ENCODE data around the gene P2RX2. TPM values are rescaled to one million over a fixed set of nuclear protein-coding genes. Genes with fewer than 3 reads are reported as not detected.

P2RX2 gene
- total RNA-seq, 1 donor from 2014 or later, result not detected

DNA sequence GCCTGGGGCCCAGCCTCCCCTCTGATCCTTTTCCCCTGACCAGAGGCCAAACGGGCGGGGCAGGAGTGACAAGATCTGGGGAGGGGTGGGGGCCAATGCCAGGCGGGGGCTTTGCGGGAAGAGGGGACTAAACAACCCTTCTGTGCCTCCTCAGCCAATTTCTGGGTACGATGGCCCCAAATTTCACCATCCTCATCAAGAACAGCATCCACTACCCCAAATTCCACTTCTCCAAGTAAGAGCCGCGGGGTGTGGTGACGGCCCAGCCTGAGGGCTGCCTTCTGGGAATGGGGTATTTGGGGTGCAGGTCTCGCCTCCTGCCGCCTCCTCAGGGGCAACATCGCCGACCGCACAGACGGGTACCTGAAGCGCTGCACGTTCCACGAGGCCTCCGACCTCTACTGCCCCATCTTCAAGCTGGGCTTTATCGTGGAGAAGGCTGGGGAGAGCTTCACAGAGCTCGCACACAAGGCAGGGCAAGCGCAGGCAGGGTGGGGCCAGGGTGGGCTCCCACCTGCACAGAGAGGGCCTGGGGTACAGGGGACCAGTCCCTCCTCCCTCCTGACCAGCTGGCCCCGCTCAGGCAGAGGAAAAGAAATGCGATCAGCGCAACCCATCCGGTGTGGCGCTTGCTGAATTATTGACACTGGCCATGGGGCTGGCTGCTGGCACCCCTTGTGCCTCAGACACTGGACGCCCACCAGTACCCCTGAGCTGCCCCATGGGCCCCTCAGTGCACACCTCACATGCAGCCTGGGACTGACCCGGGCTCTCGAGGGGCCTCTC is 1.7 kb downstream of the P2RX2 start:
- DNase-seq, result no peak

- DNase-seq, result no peak
These were observed 2.5 kb downstream of the P2RX2 start for GRCh38 chr12:132620899-132621656.

DNA sequence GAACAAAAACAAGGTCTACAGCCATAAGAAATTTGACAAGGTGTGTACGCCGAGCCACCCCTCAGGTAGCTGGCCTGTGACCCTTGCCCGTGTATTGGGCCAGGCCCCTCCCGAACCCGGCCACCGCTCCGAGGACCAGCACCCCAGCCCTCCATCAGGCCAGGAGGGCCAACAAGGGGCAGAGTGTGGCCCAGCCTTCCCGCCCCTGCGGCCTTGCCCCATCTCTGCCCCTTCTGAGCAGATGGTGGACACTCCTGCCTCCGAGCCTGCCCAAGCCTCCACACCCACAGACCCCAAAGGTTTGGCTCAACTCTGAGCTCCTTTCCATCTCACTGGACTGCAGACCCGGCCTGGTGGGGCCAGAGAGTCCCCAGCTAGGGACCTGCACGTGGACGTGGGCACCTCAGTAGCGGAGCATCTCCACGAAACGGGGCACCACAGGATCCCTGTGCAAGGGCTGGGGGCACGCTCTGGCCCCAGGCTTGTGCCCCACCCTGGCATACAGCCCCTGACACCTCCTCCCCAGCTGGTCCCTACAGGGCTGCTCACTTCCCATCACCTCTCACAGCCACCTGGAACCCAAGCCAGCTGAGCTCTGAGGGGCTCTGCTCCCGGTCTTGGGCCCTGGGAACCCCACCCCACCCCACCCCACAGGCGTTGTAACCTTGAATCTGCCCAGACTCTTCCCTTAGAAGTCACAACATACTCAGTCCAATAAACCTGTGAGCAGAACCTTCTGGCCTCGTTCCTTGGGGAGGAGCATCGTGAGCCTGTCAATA is 3.3 kb downstream of the P2RX2 start:
- DNase-seq, result no peak

DNA sequence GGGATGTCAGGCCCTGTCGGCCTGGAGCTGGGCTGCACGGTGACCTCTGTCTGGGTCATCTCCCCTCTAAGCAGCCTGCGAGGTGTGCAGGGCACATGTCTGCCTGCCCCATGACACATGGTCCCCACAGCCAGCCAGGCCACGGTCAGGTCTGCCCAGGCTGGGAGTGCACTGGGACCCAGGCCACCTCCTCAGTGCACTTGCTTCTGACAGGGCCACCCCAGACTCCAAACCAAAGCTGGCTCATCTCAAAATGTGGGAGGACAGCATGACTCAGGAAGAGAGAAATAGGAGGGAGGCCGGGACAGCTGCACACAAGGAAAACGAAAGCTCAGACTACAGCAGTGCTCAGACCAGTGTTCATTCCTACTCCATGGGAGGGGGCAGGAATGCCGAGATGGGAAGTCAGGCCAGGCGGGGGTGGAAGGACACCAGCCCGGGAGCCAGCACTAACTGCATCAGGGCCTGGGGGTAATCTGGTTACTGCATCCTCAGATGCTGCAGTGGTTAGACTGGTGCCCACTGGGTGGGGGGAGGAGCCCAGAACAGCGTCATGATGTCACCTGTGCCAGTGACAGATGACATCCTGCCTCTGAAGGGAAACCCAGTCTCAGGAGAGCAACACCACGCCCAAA is 4.0 kb downstream of the P2RX2 start:
- DNase-seq, result peak; percentile 44

GRCh38 chr12:132623072-132623869 is 4.7 kb downstream of the P2RX2 start:
- no peak for DNase-seq

DNA sequence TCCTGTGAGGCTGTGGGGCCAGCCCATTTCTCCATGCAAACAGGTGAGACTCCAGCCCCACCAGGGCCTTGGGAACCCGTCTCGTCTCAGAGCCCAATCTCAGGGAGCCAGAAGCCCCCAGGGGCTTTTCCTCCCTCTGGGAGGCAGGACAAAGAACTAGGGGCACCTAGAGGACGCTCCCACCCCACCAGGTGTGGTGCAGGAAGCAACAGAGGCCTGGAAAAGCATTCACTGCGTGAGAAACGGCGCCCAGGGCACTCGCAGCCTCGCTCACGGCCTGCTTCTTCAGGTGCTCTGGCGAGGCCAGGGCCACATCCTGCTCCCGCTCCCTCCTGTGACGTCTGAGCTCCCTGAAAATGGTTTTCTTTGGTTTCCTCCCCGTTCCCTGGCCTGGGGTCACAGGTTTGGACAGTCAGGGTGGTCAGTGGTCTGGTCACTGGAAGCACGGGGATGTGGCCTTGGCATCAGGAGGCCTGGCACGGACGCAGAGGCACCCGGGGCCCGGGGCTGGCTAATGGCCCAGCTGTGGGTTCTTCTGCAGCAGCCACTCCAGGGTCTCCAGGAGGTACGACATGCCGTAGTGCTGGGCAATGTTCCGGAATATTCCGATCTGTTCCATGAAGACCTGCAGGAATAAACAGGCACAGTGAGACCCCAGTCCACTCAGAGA is 5.7 kb downstream of the P2RX2 start:
- DNase-seq, result no peak

GRCh38 chr12:132624910-132625630 is 6.5 kb downstream of the P2RX2 start:
- DNase-seq, result no peak

DNA sequence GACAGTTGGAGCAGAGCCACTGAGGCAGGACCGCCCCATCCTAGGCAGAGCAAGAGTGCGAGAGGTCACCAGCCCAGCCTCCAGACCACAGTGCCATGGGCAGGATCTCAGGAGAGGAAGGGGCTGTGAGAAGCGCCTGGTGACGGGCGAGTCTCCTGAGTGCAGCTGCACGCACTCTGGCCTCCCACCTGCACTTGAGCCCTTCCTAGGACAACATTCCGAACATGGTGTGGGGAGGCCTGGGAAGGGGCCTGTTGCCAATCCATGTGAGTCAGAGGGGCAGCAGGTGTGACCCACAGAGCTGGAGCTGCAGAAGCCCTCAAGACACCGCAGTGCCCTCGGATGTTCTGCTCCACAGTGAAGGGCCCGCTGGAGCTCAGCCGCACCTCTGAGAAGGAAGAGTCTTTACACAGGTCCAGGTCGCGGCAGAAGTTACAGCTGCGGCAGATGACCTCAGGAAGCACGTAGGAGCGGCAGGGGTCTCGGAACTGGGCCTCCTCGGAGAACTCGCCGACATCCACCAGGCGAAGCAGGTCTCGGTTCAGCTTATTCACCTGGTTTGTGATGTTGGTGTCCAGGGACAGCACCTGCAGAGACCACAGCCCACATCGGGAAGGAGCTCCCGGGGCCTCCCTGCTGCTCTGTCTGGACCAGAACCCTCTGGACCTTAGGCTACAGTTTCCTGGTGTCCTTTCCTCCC is 7.3 kb downstream of the P2RX2 start:
- no peak for DNase-seq

GRCh38 chr12:132629330-132629729 is 10.8 kb downstream of the P2RX2 start:
- no peak for DNase-seq

- no peak for DNase-seq
These were observed 12.1 kb downstream of the P2RX2 start for GRCh38 chr12:132630672-132631071.

DNA sequence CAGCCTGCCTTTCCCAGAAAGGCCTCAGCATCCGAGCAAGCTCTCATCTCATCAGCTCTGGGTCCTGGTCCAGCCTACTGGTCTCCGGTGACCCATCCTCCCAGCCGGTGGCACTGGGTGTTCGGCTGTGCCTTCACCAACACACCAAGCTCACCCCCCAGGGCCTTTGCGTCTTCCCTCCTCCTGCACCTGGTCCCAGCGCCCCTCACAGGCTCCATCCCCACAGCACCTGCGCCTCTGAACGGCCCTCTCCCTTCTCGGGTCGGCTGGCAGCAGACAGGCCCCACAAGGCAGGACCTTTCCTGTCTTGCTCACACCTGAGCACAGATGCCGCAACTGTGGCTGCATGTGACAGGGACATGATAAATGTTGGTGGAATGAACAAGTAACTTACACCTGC is 13.1 kb downstream of the P2RX2 start:
- DNase-seq, result no peak

DNA sequence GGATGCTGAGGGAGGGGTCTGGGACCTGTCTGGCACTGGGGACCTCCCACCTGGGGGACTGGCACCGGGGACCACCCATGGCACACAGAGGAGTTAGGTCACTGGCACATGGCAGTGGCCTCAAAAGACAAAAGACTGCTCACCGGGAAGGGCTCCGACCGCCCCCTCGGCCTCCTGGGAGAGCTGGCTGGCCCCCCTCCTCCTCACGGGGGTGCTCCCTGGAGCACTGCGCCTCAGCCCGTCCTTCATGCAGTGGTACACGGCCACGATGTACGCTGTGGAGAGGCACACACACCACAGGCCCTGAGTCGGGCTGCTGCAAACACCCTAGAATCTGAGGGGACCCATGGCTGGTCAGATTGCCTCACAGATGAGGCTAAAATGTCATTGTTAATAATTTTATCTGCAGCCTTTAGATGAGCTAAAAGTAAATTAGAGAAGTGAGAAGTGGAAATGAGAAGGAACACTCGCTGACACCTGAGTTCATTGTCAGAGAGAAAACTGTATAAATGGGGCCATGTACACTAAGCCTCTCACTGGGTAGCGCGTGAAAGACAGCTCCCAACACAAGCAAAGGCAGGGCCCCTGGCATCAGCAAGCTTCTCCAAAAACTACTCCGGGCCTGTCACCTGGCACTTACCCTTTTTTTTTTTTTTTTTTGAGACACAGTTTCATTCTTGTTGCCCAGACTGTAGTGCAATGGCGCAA is 14.1 kb downstream of the P2RX2 start:
- DNase-seq, result no peak

DNA sequence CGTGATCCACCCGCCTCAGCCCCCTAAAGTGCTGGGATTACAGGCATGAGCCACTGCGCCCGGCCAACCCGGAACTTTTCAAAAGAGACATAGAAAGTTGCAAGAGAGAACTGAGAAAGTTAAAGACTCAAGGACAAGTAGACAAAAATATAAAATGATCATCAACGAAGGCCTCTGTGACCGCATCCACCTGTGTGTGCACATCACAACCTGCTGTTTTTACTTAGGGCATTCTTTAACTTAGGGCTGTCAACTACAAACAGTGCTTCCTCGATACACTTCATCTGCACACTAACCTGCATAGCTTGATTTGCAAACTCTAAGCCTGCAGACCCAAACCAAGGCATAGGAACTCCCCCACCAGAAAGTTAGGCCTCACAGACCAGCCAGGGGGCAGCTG is 14.8 kb downstream of the P2RX2 start:
- no peak for DNase-seq

DNA sequence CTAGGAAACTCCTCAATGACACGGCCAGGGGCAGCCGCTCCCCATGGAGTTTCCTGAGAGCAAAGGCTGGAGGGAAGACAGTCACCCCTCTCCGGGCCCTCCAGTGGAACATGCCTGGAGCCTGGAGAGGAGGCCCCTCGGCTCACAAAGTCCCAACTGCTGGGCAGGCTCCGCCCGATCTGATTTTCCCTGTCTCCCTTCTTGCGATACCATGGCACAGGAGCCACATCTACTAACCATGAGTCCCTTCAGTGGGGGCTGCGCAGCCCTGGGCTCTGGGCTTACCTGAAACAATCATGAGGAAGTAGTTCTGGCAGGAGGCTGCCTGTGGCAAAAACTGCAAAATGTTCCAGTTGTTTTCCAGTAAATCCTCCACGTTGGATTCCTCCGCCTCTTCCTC is 15.3 kb downstream of the P2RX2 start:
- DNase-seq, result no peak

DNA sequence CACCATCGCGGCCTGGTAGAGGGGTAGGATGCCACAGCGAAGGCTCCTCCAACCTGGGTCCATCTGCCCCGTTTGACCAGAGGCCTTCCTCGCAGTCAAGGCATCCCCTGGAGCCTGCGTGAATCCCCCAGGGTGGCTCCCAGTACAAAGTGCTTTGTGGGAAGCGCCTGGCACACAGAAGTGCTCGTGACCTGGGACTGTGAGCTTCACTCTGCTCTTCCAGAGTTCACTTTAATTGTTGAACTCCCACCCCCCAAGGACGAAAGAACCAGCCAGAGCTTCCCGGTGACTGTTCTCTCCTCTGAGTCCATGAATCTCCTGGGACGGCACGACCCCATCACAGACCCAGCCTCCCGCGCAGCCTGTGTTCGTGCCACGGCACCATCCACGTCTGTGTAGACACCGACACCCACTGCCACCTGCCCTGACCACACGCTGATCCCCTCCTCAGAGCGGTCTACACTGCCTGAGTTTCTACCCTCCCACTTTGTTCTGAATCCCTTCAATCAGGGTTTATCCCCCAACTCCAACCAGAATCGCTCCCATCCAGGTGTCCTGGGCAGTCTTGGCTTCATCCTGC is 15.9 kb downstream of the P2RX2 start:
- no peak for DNase-seq

DNA sequence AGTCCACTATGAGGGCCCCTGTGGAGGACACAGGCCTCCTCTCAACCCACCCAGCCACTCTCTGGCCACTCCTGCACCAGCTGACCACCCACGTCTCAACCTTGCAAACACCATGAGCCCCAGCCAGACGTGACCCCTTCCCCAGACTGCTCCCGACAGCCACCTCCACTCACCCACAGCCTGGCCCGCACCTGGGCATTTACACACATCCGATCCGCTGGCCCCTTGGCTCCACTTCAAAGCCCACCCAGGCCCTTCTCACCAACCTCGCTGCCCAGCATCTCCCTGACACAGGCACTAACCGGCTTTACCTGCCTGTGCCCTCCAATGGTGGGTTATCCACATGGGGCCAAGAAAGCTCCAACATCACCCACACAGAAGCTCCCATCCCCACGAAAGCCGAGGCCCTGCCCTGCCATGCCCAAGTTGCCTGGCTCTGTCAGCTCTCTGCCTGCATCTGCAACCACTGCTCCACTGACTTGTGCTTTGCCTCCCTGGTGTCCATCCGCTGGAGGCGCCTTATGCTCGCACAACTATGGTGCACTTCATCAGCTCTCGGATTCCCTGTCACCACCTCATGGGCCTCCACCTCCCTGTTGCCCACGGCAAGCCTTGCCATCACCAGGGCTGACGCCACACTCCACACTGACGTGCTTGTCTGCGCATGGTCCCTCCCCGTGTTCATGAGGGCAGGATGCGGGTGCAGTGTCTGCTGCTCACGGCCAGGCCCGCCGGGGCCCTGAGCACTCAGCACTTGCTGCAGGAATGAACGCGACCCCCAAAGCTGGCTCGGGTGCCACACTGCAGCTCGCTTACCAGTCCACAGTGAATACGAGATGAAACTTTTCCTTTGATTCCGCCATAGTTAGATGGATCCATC is 16.7 kb downstream of the P2RX2 start:
- no peak for DNase-seq

GRCh38 chr12:132637811-132638210 is 19.2 kb downstream of the P2RX2 start:
- no peak for DNase-seq
